ENCODE data around the gene FITM1. TPM values are rescaled to one million over a fixed set of nuclear protein-coding genes. Genes with fewer than 3 reads are reported as not detected.

The FITM1 gene
- total RNA-seq, 1 experiment from 2014 or later, result not detected

DNA sequence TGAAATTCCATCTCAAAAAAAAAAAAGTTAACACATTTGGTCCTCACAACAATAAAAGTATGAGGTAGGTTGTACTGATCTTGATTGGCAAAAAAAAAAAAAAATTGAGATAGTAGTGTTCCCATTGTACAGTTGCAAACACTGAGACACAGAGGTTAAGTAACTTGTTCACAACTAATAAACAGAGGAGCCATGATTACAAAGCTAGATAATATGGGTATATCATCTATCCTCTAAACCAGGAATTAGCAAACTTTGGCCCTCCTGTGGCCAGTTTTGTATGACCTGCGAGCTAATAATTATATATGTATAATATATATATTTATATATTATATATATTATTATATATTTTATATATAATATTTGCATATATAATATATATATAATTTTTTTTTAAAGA is 3.3 kb downstream of the FITM1 start:
- DNase-seq (ENCODE audit: low read depth), result no peak
- in situ Hi-C loops (cut with HindIII; ENCODE audit: low pct_unique_long_range_greater_than_20kb, low sequenced_read_pairs), result no loop called here

DNA sequence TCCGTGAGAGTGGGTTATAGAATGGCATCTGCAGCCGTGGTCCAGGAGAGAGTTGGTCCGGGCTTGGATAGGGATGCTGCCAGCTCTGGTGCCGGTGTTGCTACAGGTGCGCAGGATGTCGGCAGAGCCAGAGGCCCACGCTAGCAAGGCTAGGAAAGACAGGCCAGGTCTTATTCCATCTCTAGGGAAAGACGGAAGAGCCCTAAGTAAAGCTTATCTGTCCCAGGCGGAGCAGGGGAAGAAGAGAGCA is 5.0 kb downstream of the FITM1 start:
- in situ Hi-C loops (cut with HindIII; ENCODE audit: low pct_unique_long_range_greater_than_20kb, low sequenced_read_pairs), result no loop called here
- no peak for DNase-seq (ENCODE audit: low read depth)

GRCh38 chr14:24135834-24136683 is 5.6 kb downstream of the FITM1 start, which contains the start of gene PSME1:
TSS of gene PSME1 (plus strand) at chr14:24136194. CDS start at chr14:24136263, 69 bp downstream.
- DNase-seq (ENCODE audit: low read depth), result peak; percentile 80
- in situ Hi-C loops (cut with HindIII; ENCODE audit: low pct_unique_long_range_greater_than_20kb, low sequenced_read_pairs), result no loop called here

DNA sequence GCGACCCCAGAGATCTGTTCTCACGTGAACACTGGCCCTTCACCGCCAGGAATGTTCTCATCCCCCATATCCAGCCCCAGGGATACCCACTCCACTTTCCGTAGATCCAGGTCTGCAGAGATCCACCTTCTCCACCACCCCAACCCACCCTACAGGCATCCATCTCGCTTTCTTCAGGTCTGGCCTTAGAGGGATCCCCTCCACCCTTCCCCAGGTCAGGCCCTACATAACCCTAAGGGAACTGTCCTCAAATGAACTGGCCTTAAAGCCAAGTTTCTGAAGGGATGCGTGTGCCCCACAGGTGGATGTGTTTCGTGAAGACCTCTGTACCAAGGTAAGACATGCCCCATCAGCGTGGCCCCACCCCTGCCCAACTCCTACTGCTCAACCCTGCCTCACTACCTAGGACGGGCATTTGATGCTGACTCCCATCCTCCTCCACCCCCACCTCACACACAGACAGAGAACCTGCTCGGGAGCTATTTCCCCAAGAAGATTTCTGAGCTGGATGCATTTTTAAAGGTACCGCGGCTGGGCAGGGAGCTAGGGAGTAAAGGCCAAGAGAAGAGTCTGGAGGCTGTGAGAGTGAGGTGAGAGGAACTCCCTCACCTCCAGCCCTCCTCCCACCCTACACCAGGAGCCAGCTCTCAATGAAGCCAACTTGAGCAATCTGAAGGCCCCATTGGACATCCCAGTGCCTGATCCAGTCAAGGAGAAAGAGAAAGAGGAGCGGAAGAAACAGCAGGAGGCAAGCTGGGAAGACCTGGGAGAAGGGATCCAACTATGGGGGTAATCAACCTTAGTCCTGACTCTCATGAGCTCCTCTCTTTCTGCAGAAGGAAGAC is 6.4 kb downstream of the FITM1 start:
- in situ Hi-C loops (cut with HindIII; ENCODE audit: low pct_unique_long_range_greater_than_20kb, low sequenced_read_pairs), result no loop called here
- no peak for DNase-seq (ENCODE audit: low read depth)

DNA sequence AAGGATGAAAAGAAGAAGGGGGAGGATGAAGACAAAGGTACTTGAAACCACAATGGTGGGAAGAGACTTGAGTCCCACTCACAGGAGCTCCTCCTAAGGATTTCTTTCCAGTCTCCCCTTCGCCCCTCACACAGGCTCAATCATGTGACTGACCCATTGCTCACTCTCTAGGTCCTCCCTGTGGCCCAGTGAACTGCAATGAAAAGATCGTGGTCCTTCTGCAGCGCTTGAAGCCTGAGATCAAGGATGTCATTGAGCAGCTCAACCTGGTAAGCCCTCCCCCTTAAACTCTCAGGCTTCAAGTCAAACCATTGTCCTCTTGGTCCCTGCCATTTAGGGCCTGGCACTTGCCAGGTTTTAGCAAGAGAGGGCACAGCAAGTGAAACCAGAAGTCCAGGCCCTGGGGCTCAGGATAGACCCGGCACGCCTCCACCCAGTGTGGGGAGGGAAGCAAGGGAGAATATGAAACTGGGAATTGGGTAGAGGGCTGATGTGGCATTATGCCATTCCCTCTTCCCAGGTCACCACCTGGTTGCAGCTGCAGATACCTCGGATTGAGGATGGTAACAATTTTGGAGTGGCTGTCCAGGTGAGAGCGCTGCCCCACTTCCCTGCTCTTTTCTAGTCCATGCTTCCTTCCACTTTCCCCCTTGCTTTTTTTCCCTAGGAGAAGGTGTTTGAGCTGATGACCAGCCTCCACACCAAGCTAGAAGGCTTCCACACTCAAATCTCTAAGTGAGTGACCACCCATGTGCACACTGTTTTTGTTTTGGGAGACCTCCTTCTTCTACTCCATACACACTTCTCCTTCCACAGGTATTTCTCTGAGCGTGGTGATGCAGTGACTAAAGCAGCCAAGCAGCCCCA is 7.3 kb downstream of the FITM1 start:
- DNase-seq (ENCODE audit: low read depth), result no peak
- in situ Hi-C loops (cut with HindIII; ENCODE audit: low pct_unique_long_range_greater_than_20kb, low sequenced_read_pairs), result no loop called here

DNA sequence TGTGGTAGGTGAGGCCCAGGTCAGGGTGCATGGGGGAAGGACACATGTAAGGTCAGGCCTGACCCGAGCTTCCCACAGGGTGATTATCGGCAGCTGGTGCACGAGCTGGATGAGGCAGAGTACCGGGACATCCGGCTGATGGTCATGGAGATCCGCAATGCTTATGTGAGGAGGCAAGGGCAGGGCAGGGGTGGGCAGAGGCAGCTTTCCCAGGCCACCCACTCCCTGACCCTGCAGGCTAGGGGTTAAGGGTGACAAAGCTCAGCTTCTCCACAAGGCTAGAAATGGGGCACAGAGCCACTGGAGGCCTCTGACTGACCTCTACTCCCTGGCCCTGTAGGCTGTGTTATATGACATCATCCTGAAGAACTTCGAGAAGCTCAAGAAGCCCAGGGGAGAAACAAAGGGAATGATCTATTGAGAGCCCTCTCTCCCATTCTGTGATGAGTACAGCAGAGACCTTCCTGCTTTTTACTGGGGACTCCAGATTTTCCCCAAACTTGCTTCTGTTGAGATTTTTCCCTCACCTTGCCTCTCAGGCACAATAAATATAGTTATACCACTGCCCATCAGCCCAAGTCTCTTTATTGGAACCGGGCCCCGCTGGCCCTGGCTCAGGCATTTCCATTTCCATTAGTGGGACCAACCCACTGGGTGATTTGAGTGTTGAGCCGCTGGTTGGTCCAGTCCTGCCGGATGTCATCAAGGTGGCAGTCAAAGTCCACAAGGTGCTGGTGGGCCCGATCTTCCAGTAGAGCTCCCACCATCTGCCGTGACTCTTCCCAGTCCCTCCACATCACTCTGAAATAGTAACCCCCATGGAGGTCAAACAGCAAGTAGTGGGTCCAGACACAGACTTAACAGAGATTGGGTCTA is 8.2 kb downstream of the FITM1 start:
- in situ Hi-C loops (cut with HindIII; ENCODE audit: low pct_unique_long_range_greater_than_20kb, low sequenced_read_pairs), result no loop called here
- no peak for DNase-seq (ENCODE audit: low read depth)

- in situ Hi-C loops (cut with HindIII; ENCODE audit: low pct_unique_long_range_greater_than_20kb, low sequenced_read_pairs), result no loop called here
- no peak for DNase-seq (ENCODE audit: low read depth)
Observed at GRCh38 chr14:24139272-24139934, 8.9 kb downstream of the FITM1 start.

DNA sequence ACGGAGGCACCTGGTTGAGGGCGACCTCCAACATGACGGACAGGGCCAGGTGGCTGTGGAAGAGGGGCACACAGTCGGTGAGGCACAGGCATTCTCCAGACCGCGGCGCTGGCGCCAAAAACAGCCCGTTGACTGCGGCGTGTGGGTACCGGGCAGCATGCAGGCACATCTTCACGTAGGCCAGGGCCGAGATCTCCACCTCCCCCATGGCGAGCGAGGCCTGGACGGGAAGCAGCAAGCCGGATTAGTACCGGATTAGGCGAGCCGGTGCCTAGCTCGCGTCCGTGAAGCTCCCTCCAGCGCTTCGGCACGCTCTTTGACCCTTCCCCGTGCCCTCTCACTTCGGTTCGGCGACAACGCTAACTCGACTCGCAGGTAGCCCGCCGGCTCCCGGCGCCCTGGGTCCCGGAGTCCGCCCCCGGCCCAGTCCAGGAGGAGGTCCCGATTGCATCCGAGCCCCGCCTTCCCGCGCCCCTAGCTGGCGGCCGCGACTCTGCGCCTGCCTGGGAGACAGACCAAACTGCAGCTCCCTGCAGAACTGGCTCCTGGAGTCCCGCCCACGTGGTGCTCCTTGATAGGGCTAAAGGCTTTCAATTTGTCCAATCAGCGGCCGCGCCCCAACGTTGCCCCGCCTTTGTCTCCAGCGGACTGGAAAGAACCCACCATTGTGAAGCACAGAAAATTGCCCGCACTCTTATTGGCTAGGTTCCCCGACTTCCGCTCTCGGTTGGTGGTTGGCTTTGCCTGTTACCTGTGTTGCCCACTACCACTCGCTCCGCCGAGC is 10.8 kb downstream of the FITM1 start, which contains the start of gene EMC9:
TSS of gene EMC9 (minus strand) at position 495 of the 784 bp plus-strand sequence. CDS start at position 208, 287 bp downstream.
- DNase-seq (ENCODE audit: low read depth), result peak; percentile 97
- in situ Hi-C loops (cut with HindIII; ENCODE audit: low pct_unique_long_range_greater_than_20kb, low sequenced_read_pairs), result no loop called here

DNA sequence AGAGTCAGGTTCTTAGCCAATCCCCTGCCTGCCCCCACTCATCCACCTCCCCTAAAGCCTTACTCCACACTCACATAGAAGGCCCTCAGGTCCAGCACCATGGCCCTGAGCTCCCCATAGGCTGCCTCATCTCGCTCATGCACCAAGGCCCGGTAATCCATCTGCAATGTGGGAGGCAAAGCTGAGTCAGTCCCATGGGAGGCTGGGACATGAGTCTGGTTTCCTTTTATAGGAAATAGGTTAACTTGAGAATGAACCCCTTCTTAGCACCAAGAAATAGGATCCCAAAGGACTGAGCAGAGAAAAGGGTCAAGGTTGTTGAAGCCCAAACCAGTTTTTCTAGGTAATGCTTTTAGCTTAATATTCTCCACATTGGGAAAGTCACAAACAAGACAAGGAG is 13.1 kb downstream of the FITM1 start:
- DNase-seq (ENCODE audit: low read depth), result no peak
- in situ Hi-C loops (cut with HindIII; ENCODE audit: low pct_unique_long_range_greater_than_20kb, low sequenced_read_pairs), result no loop called here

GRCh38 chr14:24144451-24144850 is 14.0 kb downstream of the FITM1 start:
- no peak for DNase-seq (ENCODE audit: low read depth)
- in situ Hi-C loops (cut with HindIII; ENCODE audit: low pct_unique_long_range_greater_than_20kb, low sequenced_read_pairs), result no loop called here

DNA sequence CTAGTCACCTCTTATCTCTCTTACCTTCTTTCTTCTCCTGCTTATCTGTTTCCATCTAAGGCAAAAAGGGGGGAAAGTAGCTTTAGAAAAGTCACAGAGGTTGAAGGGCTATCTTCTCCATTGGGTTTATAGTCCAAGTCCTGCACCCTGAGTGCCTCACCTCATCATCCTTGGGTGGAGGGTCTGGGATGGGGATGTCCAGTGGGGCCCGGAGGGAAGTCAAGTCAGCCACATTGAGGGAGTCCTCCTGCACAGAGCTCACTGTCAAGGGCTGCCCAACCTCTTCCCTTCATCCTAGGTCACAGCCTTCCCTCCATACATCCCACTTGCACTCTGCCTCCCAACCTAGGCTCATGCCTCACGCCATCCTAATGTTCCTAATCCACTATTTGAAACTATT is 14.8 kb downstream of the FITM1 start:
- no peak for DNase-seq (ENCODE audit: low read depth)
- in situ Hi-C loops (cut with HindIII; ENCODE audit: low pct_unique_long_range_greater_than_20kb, low sequenced_read_pairs), result no loop called here

- in situ Hi-C loops (cut with HindIII; ENCODE audit: low pct_unique_long_range_greater_than_20kb, low sequenced_read_pairs), result no loop called here
- DNase-seq (ENCODE audit: low read depth), result peak; percentile 60
Observed at GRCh38 chr14:24145690-24146452, 15.4 kb downstream of the FITM1 start.

GRCh38 chr14:24146453-24146977 is 16.1 kb downstream of the FITM1 start, which contains the start of gene PSME2:
TSS of gene PSME2 (minus strand) at chr14:24146610. CDS start at chr14:24146581, 29 bp downstream.
- in situ Hi-C loops (cut with HindIII; ENCODE audit: low pct_unique_long_range_greater_than_20kb, low sequenced_read_pairs), result no loop called here
- DNase-seq (ENCODE audit: low read depth), result peak; percentile 95

- DNase-seq (ENCODE audit: low read depth), result peak; percentile 94
- in situ Hi-C loops (cut with HindIII; ENCODE audit: low pct_unique_long_range_greater_than_20kb, low sequenced_read_pairs), result no loop called here
Observed at GRCh38 chr14:24146978-24147760, 16.7 kb downstream of the FITM1 start, which contains the start of gene RNF31. TSS of gene RNF31 (plus strand) at chr14:24147498. CDS start at chr14:24147699, 201 bp downstream.

Data from Caki2 (cell line).